Stomach smooth muscle (tissue), 2 donors: ENCODE measurements around the gene C5orf15.

Source experiments
- H3K27ac ChIP-seq: one replicate; pipeline ENCODE4 v1.7.0; 2013; ENCODE audit warnings: mild to moderate bottlenecking, low read length, inconsistent platforms
- H3K27me3 ChIP-seq, 2 donors: one replicate each; pipeline ENCODE4 v1.7.0; 2013; ENCODE audit warnings: low read length in 2 of 2; ENCODE audit not compliant: insufficient read depth in 2 of 2, control insufficient read depth in 1 of 2
- H3K36me3 ChIP-seq, 2 donors: one replicate each; pipeline ENCODE4 v1.7.0; 2013; ENCODE audit warnings: low read length in 2 of 2; ENCODE audit not compliant: control insufficient read depth in 2 of 2, insufficient read depth in 2 of 2
- H3K4me1 ChIP-seq: one replicate; pipeline ENCODE4 v1.7.0; 2013; ENCODE audit warnings: low read length; ENCODE audit not compliant: control insufficient read depth, insufficient read depth
- H3K4me3 ChIP-seq, 2 donors: one replicate each; pipeline ENCODE4 v1.7.0; 2013; ENCODE audit warnings: low read length in 2 of 2
- H3K9ac ChIP-seq, 2 donors: one replicate each; pipeline ENCODE4 v1.7.0; 2013; ENCODE audit warnings: low read length in 2 of 2, mild to moderate bottlenecking in 1 of 2
- H3K9me3 ChIP-seq, 2 donors: one replicate each; pipeline ENCODE4 v1.7.0; 2013; ENCODE audit warnings: low read length in 2 of 2; ENCODE audit not compliant: control insufficient read depth in 2 of 2
- donor health status: healthy.
- donor health status: Pancreatic carcinoma.

Gene C5orf15

GRCh38 chr5:133918731-133919130 lies 49.7 kb downstream of the C5orf15 start:
- no peak overlapping the region for H3K9ac ChIP-seq
- no peaks in the 10 kb centered on the region for H3K27me3 ChIP-seq
- H3K27ac ChIP-seq = no peak overlapping the region
- no peaks in the 10 kb centered on the region for H3K4me1 ChIP-seq
- no peaks in the 10 kb centered on the region for H3K9me3 ChIP-seq
- H3K36me3 ChIP-seq = no peaks in the 10 kb centered on the region
- no peak overlapping the region for H3K4me3 ChIP-seq

- Histone ChIP-seq H3K27me3 (no peaks in the 10 kb centered on the region), H3K9ac (no peak overlapping the region), H3K4me3 (no peak overlapping the region), H3K27ac (no peak overlapping the region), H3K4me1 (no peaks in the 10 kb centered on the region), H3K9me3 (no peaks in the 10 kb centered on the region), H3K36me3 (no peaks in the 10 kb centered on the region)
Observed at GRCh38 chr5:133918316-133918715, 50.1 kb downstream of the C5orf15 start.

- H3K27ac ChIP-seq = no peak overlapping the region
- H3K36me3 ChIP-seq = no peaks in the 10 kb centered on the region
- no peaks in the 10 kb centered on the region for H3K4me1 ChIP-seq
- H3K9me3 ChIP-seq = no peaks in the 10 kb centered on the region
- no peak overlapping the region for H3K4me3 ChIP-seq
- H3K27me3 ChIP-seq = no peaks in the 10 kb centered on the region
- no peak overlapping the region for H3K9ac ChIP-seq
Observed at GRCh38 chr5:133917785-133918184, 50.6 kb downstream of the C5orf15 start.

GRCh38 chr5:133916914-133917313 lies 51.5 kb downstream of the C5orf15 start:
- Histone ChIP-seq H3K9me3 (no peaks in the 10 kb centered on the region), H3K9ac (no peak overlapping the region), H3K4me1 (no peaks in the 10 kb centered on the region), H3K4me3 (no peak overlapping the region), H3K36me3 (no peaks in the 10 kb centered on the region), H3K27me3 (no peaks in the 10 kb centered on the region), H3K27ac (no peak overlapping the region)

GRCh38 chr5:133916479-133916878 lies 51.9 kb downstream of the C5orf15 start:
- Histone ChIP-seq H3K4me1 (no peaks in the 10 kb centered on the region), H3K9ac (no peak overlapping the region), H3K9me3 (no peaks in the 10 kb centered on the region), H3K4me3 (no peak overlapping the region), H3K36me3 (no peaks in the 10 kb centered on the region), H3K27me3 (no peaks in the 10 kb centered on the region), H3K27ac (no peak overlapping the region)

- Histone ChIP-seq H3K4me3 (no peak overlapping the region), H3K9me3 (no peaks in the 10 kb centered on the region), H3K27ac (no peak overlapping the region), H3K27me3 (no peaks in the 10 kb centered on the region), H3K9ac (no peak overlapping the region), H3K4me1 (peaks cover 6% of the 10 kb centered on the region), H3K36me3 (no peaks in the 10 kb centered on the region)
Observed at GRCh38 chr5:133914434-133914833, 54.0 kb downstream of the C5orf15 start.

GRCh38 chr5:133913413-133914155 lies 54.8 kb downstream of the C5orf15 start:
- H3K27ac ChIP-seq = no peak overlapping the region
- H3K27me3 ChIP-seq = no peaks in the 10 kb centered on the region
- H3K4me3 ChIP-seq = no peak overlapping the region
- H3K9ac ChIP-seq = no peak overlapping the region
- no peaks in the 10 kb centered on the region for H3K9me3 ChIP-seq
- peaks cover 11% of the 10 kb centered on the region for H3K4me1 ChIP-seq
- H3K36me3 ChIP-seq = no peaks in the 10 kb centered on the region

- H3K9ac ChIP-seq = no peak overlapping the region
- H3K27me3 ChIP-seq = no peaks in the 10 kb centered on the region
- H3K4me1 ChIP-seq = peaks cover 11% of the 10 kb centered on the region
- no peak overlapping the region for H3K4me3 ChIP-seq
- H3K27ac ChIP-seq = no peak overlapping the region
- H3K36me3 ChIP-seq = no peaks in the 10 kb centered on the region
- H3K9me3 ChIP-seq = no peaks in the 10 kb centered on the region
Observed at GRCh38 chr5:133912951-133913350, 55.5 kb downstream of the C5orf15 start.

- Histone ChIP-seq H3K9me3 (no peaks in the 10 kb centered on the region), H3K27me3 (no peaks in the 10 kb centered on the region)
Observed at GRCh38 chr5:133910571-133910970, 57.9 kb downstream of the C5orf15 start.

GRCh38 chr5:133909603-133910002 lies 58.8 kb downstream of the C5orf15 start:
- H3K27ac ChIP-seq = no peak overlapping the region
- H3K4me1 ChIP-seq = peaks cover 11% of the 10 kb centered on the region
- H3K4me3 ChIP-seq = no peak overlapping the region
- H3K9me3 ChIP-seq = no peaks in the 10 kb centered on the region
- H3K36me3 ChIP-seq = no peaks in the 10 kb centered on the region
- H3K27me3 ChIP-seq = no peaks in the 10 kb centered on the region
- no peak overlapping the region for H3K9ac ChIP-seq

More at GRCh38 chr5:133910571-133910970, 57.9 kb downstream of the C5orf15 start:
- H3K9ac ChIP-seq = no peak overlapping the region
- H3K4me1 ChIP-seq = peaks cover 11% of the 10 kb centered on the region
- no peaks in the 10 kb centered on the region for H3K36me3 ChIP-seq
- H3K4me3 ChIP-seq = no peak overlapping the region
- H3K27ac ChIP-seq = no peak overlapping the region

- Histone ChIP-seq H3K36me3 (no peaks in the 10 kb centered on the region), H3K27me3 (no peaks in the 10 kb centered on the region), H3K27ac (no peak overlapping the region), H3K9me3 (no peaks in the 10 kb centered on the region), H3K9ac (no peak overlapping the region), H3K4me1 (peaks cover 11% of the 10 kb centered on the region), H3K4me3 (no peak overlapping the region)
Observed at GRCh38 chr5:133907075-133907474, 61.4 kb downstream of the C5orf15 start.
